Measurements from ENCODE around the gene AMH.

AMH gene

GRCh38 chr19:2287585-2288337 lies 38.6 kb downstream of the AMH start:
- no peak for DNase-seq (ENCODE audit: low spot score)

- no peak for DNase-seq (ENCODE audit: low spot score)
Measured at GRCh38 chr19:2288338-2288817, 39.3 kb downstream of the AMH start.

GRCh38 chr19:2288818-2289713 lies 39.9 kb downstream of the AMH start:
- no peak for DNase-seq (ENCODE audit: low spot score)

- DNase-seq (ENCODE audit: low spot score): no peak
Measured at GRCh38 chr19:2289714-2290435, 40.8 kb downstream of the AMH start.

GRCh38 chr19:2290441-2291184 lies 41.5 kb downstream of the AMH start:
- DNase-seq (ENCODE audit: low spot score): no peak

GRCh38 chr19:2291185-2291751 lies 42.1 kb downstream of the AMH start:
- no peak for DNase-seq (ENCODE audit: low spot score)

GRCh38 chr19:2294687-2295335 lies 45.7 kb downstream of the AMH start:
- peak; percentile 47 for DNase-seq (ENCODE audit: low spot score)

- no peak for DNase-seq (ENCODE audit: low spot score)
Measured at GRCh38 chr19:2296141-2296540, 47.0 kb downstream of the AMH start.

GRCh38 chr19:2300533-2300932 lies 51.4 kb downstream of the AMH start:
- no peak for DNase-seq (ENCODE audit: low spot score)
